ENCODE data around the gene JMJD8. TPM values are rescaled to one million over a fixed set of nuclear protein-coding genes. Genes with fewer than 3 reads are reported as not detected.

JMJD8 gene
- total RNA-seq, 1 donor from 2014 or later: 43.1 TPM

DNA sequence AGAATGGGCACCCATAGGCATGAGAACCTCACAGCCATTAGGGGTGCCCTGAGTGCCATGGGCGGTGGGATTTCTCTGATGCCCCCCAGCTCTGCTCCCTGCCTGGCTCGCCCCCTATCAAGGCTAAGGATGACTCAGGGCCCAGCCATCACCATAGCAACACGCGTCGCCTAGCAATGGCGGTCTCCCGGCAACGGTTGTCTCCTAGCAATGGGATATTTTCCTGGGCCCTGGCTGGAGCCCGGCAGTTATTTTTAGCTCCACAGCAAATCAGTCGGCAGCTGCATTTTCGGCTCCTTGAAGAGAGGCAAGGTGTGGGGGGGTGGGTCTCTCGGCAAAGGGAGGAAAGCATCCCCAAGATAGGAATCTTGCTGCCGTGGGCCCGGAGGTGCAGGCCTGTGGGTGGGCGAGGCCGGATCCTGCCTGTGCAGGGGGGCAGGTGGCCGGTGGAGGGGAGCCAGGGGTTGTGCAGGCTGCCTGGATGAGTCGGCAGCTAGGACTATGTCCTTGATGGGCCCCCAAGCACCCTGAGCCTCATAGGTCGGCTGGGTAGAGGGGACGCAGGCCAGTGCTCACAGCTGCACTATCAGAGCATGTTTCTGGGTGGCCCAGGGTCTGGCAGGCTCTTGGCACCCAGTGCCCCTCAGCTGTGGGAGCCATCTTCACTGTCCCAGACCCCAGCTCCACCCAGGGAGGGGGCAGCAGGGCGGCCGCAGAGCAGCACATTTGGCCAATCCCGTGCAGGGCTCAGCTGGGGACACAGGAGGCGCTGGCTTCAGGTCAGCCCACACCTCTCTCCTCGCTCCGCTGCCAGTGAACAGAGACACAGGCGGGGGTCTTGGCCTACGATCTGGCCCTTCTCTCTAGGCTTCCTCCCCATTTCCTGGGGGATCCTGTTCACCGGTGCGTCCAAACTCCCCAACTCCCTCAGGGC lies 25.7 kb upstream of the JMJD8 start:
- intact Hi-C loops (cut with micrococcal nuclease): no loop called here
- H3K36me3 ChIP-seq: no peaks in the 10 kb centered on the region
- H3K4me1 ChIP-seq: peaks cover 21% of the 10 kb centered on the region
- TF ChIP-seq, protein P1, sequence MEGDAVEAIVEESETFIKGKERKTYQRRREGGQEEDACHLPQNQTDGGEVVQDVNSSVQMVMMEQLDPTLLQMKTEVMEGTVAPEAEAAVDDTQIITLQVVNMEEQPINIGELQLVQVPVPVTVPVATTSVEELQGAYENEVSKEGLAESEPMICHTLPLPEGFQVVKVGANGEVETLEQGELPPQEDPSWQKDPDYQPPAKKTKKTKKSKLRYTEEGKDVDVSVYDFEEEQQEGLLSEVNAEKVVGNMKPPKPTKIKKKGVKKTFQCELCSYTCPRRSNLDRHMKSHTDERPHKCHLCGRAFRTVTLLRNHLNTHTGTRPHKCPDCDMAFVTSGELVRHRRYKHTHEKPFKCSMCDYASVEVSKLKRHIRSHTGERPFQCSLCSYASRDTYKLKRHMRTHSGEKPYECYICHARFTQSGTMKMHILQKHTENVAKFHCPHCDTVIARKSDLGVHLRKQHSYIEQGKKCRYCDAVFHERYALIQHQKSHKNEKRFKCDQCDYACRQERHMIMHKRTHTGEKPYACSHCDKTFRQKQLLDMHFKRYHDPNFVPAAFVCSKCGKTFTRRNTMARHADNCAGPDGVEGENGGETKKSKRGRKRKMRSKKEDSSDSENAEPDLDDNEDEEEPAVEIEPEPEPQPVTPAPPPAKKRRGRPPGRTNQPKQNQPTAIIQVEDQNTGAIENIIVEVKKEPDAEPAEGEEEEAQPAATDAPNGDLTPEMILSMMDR (IDR thresholded peaks at IDR 0.05; ENCODE audit: borderline replicate concordance): no peak
- no peak overlapping the region for H3K4me3 ChIP-seq
- no peaks in the 10 kb centered on the region for H3K9me3 ChIP-seq (replicated peaks)
- no peak overlapping the region for H3K27ac ChIP-seq (replicated peaks)
- H3K27me3 ChIP-seq (ENCODE audit: low read depth): peaks cover 66% of the 10 kb centered on the region
- DNase-seq: no peak

DNA sequence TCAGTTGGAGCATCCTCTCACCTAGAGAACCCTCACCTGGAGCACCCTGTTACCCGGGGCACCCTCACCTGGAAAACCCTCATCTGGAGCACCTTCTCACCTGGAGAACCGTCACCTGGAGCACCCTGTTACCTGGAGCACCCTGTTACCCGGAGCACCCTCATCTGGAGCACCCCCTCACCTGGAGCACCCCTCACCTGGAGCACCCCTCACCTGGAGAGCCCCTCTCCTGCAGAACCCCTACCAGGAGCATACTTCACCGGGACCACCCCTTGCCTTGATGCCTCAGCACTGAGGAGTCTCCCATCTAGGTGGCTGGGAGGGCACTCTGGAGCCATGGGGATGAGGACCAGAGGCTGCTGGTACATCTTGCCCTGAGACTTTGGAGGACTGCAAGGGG lies 24.8 kb upstream of the JMJD8 start:
- Histone ChIP-seq H3K9me3 (replicated peaks) (no peaks in the 10 kb centered on the region), H3K27ac (replicated peaks) (no peak overlapping the region), H3K36me3 (no peaks in the 10 kb centered on the region), H3K4me1 (peaks cover 13% of the 10 kb centered on the region), H3K27me3 (ENCODE audit: low read depth) (peaks cover 75% of the 10 kb centered on the region), H3K4me3 (no peak overlapping the region)
- TF ChIP-seq, protein P1 (IDR thresholded peaks at IDR 0.05; ENCODE audit: borderline replicate concordance): no peak
- no peak for DNase-seq
- intact Hi-C loops (cut with micrococcal nuclease): no loop called here

DNA sequence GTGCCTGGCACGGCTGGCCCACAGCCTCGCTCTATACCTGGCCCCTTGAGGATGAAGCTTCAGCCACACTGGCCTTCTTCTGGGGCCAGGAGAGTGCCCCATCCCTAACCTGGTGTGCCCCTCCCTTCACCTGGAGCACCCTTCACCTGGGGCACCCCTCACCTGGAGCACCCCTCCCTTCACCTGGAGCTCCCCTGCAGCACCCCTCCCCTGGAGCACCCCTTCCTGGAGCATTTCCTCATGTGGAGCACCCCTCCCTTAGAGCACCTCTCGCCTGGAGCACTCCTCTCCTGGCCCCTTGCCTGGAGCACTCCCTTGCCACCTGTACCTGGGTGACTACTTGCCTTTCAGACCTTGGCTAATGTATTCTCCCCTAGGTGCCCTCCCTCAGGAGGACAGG lies 23.9 kb upstream of the JMJD8 start:
- Histone ChIP-seq H3K4me3 (no peak overlapping the region), H3K4me1 (peaks cover 13% of the 10 kb centered on the region), H3K27me3 (ENCODE audit: low read depth) (peaks cover 84% of the 10 kb centered on the region), H3K9me3 (replicated peaks) (no peaks in the 10 kb centered on the region), H3K27ac (replicated peaks) (no peak overlapping the region), H3K36me3 (no peaks in the 10 kb centered on the region)
- intact Hi-C loops (cut with micrococcal nuclease): no loop called here
- no peak for DNase-seq
- TF ChIP-seq, protein P1 (IDR thresholded peaks at IDR 0.05; ENCODE audit: borderline replicate concordance): no peak

DNA sequence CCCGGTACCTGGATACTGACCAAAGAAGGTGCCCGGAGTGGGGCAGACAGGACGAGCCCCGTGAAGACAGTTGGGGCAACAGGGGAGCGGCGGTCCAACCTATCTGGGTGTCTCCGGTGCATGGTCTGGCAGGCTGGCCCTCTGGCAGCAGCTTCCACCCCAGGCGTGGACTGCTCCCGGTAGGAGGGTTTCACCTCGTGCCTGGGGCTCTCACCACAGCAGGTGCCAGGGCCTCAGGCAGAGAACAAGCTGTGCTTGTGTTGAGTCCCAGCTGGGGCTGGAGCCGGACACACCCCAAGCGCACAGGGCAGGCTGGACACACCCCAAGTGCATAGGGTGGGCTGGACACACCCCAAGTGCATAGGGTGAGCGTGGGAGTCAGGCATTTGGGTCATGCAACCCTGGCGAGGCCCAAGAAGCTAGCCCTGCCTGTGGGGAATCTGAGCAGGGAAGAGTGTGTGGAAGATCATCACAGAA lies 23.0 kb upstream of the JMJD8 start:
- H3K4me3 ChIP-seq: no peak overlapping the region
- intact Hi-C loops (cut with micrococcal nuclease): no loop called here
- no peaks in the 10 kb centered on the region for H3K9me3 ChIP-seq (replicated peaks)
- peaks cover 13% of the 10 kb centered on the region for H3K4me1 ChIP-seq
- TF ChIP-seq, protein P1 (IDR thresholded peaks at IDR 0.05; ENCODE audit: borderline replicate concordance): no peak
- H3K27me3 ChIP-seq (ENCODE audit: low read depth): peaks cover 94% of the 10 kb centered on the region
- H3K36me3 ChIP-seq: no peaks in the 10 kb centered on the region
- DNase-seq: no peak
- no peak overlapping the region for H3K27ac ChIP-seq (replicated peaks)

DNA sequence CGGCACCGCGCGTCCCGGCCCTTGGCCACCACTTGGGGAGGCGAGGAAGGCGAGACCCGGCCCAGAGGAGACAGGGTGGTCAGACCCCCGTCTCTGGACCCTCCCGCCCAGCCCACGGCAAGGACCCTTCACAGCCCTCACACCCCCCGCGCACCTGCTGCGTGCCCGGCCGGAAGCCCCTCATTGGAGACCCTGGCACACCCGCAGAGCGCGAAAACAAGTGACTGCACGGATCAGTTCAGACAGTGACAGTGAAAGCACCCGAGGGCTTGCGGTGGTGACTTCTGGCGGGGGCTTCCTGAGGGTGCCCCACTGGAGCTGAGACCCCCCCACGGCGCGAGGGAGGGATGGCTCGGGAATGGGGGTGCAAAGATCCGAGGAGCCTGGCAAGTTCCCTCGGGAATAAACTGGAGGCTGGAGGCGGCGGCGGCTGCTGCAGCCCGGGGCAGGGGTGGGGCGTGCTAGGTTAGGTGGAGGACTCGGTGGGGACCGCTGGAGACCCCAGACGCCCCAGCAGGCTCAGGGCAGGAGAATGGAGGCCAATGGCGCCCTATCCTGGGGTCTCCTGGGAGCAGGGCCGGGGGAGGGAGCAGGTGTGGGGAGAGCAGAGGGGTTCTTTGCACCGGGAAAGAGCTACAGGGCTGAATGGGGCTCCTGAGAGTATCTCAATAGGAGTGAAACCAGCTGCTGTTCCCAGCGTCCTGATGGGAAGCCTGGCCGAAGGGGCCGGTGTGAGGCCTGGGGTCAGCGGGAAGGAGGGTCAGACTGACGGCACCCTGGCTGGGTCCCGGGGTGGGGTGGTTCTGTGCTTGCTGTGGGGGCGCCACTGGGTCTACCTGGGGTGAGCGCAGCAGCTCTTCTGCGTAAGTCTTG lies 22.3 kb upstream of the JMJD8 start:
- H3K27me3 ChIP-seq (ENCODE audit: low read depth): peaks cover 98% of the 10 kb centered on the region
- intact Hi-C loops (cut with micrococcal nuclease): no loop called here
- DNase-seq: no peak
- H3K4me1 ChIP-seq: peaks cover 13% of the 10 kb centered on the region
- TF ChIP-seq, protein P1 (IDR thresholded peaks at IDR 0.05; ENCODE audit: borderline replicate concordance): no peak
- no peak overlapping the region for H3K27ac ChIP-seq (replicated peaks)
- no peaks in the 10 kb centered on the region for H3K36me3 ChIP-seq
- peak overlapping the region; percentile 21 for H3K4me3 ChIP-seq
- H3K9me3 ChIP-seq (replicated peaks): no peaks in the 10 kb centered on the region
